Tibial nerve (tissue), 4 donors: ENCODE measurements around the gene RSPH1. TPM values are rescaled to one million over a fixed set of nuclear protein-coding genes. Genes with fewer than 3 reads are reported as not detected.

Experiments
- DNase-seq, 2 donors: peaks; one replicate each; pipeline ENCODE4 v3.0.0-alpha.2; 2019; ENCODE audit warnings: low spot score in 2 of 2
- H3K27ac ChIP-seq, 4 donors: fragments of 200-600 bp; sonication (generic) in 3 of 4; one replicate each; pipeline ENCODE4 v1.5.1; 2017 to 2019; ENCODE audit warnings: mild to moderate bottlenecking in 1 of 4
- H3K27me3 ChIP-seq, 2 donors: fragments of 200-600 bp; sonication (generic) in 1 of 2; one replicate each; pipeline versions ENCODE4 v1.5.1 to v1.6.0; 2017 to 2019
- H3K36me3 ChIP-seq, 3 donors: fragments of 200-600 bp; sonication (generic); one replicate each; pipeline ENCODE4 v1.5.1; 2018 to 2019
- H3K4me1 ChIP-seq, 4 donors: fragments of 200-600 bp; sonication (generic) in 3 of 4; one replicate each; pipeline ENCODE4 v1.5.1; 2017 to 2019
- H3K4me3 ChIP-seq, 4 donors: fragments of 200-600 bp; sonication (generic) in 3 of 4; one replicate each; pipeline ENCODE4 v1.5.1; 2017 to 2019; ENCODE audit warnings: mild to moderate bottlenecking in 1 of 4, moderate library complexity in 1 of 4
- H3K9me3 ChIP-seq, 4 donors: fragments of 200-600 bp; sonication (generic) in 3 of 4; one replicate each; pipeline ENCODE4 v1.5.1; 2017 to 2019
- CTCF ChIP-seq, 5 experiments: fragments of 200-600 bp in 3 of 5; fragments of 450-650 bp in 2 of 5; sonication (generic) in 3 of 5; IDR thresholded peaks; one replicate each; pipeline ENCODE4 v1.5.1; 2016 to 2019; ENCODE audit warnings: antibody characterized with exemption in 5 of 5, mild to moderate bottlenecking in 3 of 5, moderate library complexity in 2 of 5
- EP300 ChIP-seq, 2 donors: sonication (generic); formaldehyde crosslinking; IDR thresholded peaks; one replicate each; pipeline ENCODE4 v1.6.1; 2017; ENCODE audit warnings: antibody characterized with exemption in 2 of 2, mild to moderate bottlenecking in 1 of 2
- POLR2A ChIP-seq, 2 donors: fragments of 450-650 bp; IDR thresholded peaks; one replicate each; pipeline ENCODE4 v1.6.1; 2017; ENCODE audit warnings: antibody characterized with exemption in 2 of 2, mild to moderate bottlenecking in 2 of 2, moderate library complexity in 2 of 2
- WGBS, 2 donors: methylation state at CpG; one replicate each; pipeline ENCODE4 v1.1.5; 2018; 5-methylcytosine and 5-hydroxymethylcytosine counted together
- total RNA-seq, 4 donors: library from RNA; depleted of rRNA; stranded (reverse); fragments of >200 nt; gene quantifications; one replicate each; pipeline ENCODE4 v1.1.0, GENCODE V29; 2016

RSPH1 gene
- total RNA-seq, 4 donors from 2014 or later = 0.21 to 1.7 TPM; not detected in 2

GRCh38 chr21:42480736-42481135 is 15.3 kb downstream of the RSPH1 start:
- TF ChIP-seq POLR2A (IDR thresholded peaks at IDR 0.05) = no peak
- TF ChIP-seq EP300 (IDR thresholded peaks at IDR 0.05) = no peak
- TF ChIP-seq CTCF (IDR thresholded peaks at IDR 0.05) = no peak

GRCh38 chr21:42479582-42479981 is 16.4 kb downstream of the RSPH1 start:
- 61 to 68% methylated on average over 5 of the region's 5 CpGs for whole genome bisulfite sequencing, 2 donors
- no peaks in the 10 kb centered on the region for H3K4me1 ChIP-seq
- TF ChIP-seq CTCF (IDR thresholded peaks at IDR 0.05) (no peak), EP300 (IDR thresholded peaks at IDR 0.05) (no peak), POLR2A (IDR thresholded peaks at IDR 0.05) (no peak)
- no peak overlapping the region for H3K27ac ChIP-seq
- H3K27me3 ChIP-seq = no peaks in the 10 kb centered on the region
- no peaks in the 10 kb centered on the region for H3K36me3 ChIP-seq
- H3K9me3 ChIP-seq = no peaks in the 10 kb centered on the region
- DNase-seq = no peak
- H3K4me3 ChIP-seq = no peak overlapping the region

More at GRCh38 chr21:42480736-42481135, 15.3 kb downstream of the RSPH1 start:
- Histone ChIP-seq H3K4me1 (no peaks in the 10 kb centered on the region), H3K9me3 (no peaks in the 10 kb centered on the region), H3K27me3 (no peaks in the 10 kb centered on the region), H3K4me3 (no peak overlapping the region), H3K36me3 (no peaks in the 10 kb centered on the region), H3K27ac (no peak overlapping the region)
- 89 to 91% methylated on average over 10 of the region's 10 CpGs for WGBS, 2 donors
- no peak for DNase-seq

GRCh38 chr21:42478504-42478903 is 17.5 kb downstream of the RSPH1 start:
- WGBS, 2 donors = 74 to 75% methylated on average over 7 of the region's 7 CpGs
- Histone ChIP-seq H3K27ac (no peak overlapping the region), H3K4me3 (no peak overlapping the region), H3K36me3 (no peaks in the 10 kb centered on the region), H3K4me1 (no peaks in the 10 kb centered on the region), H3K27me3 (no peaks in the 10 kb centered on the region), H3K9me3 (no peaks in the 10 kb centered on the region)
- no peak for DNase-seq
- no peak for TF ChIP-seq POLR2A (IDR thresholded peaks at IDR 0.05)
- TF ChIP-seq CTCF (IDR thresholded peaks at IDR 0.05) = no peak
- TF ChIP-seq EP300 (IDR thresholded peaks at IDR 0.05) = no peak

DNA sequence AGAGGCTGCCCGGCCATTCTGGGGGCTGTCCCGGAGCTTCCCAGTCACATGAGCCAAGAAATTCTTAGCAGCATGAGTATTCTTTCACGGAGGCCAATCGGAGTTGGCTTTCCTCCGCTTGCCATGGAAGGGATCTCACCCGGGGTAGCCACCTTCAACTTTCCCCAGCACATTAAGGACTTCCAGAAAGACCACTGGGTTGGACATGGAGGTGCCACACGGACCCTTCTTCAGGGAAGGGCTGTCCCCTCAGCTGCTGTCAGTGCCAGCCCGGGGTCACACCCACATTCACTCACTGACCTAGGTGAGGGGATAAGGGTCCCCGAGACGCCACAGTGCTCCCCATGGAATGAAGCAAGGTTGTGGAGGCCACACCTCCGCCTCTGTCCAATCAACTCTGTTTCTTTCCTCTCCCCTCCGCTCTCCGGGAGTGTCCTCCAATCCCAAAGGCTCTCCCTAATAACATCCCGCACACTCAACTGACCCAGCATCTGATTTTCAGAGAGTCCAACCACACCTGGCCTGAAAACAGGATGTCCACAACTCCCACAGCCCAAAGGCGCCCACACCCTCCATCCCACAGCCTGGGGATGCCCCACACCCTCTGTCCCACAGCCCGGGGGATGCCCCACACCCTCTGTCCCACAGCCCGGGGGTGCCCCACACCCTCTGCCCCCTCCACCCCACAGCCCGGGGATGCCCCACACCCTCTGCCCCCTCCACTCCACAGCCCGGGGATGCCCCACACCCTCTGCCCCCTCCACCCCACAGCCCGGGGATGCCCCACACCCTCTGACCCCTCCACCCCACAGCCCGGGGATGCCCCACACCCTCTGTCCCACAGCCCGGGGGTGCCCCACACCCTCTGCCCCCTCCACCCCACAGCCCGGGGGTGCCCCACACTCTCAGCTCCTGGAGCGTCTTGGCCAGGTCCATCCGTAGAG is 19.4 kb downstream of the RSPH1 start:
- 81 to 82% methylated on average over 19 to 22 of the region's 25 CpGs for WGBS, 2 donors
- no peak for DNase-seq
- no peaks in the 10 kb centered on the region for H3K36me3 ChIP-seq

More for the DNA sequence above, 19.4 kb downstream of the RSPH1 start:
- Histone ChIP-seq H3K4me1 (no peaks in the 10 kb centered on the region), H3K27me3 (no peaks in the 10 kb centered on the region), H3K4me3 (no peak overlapping the region), H3K9me3 (no peaks in the 10 kb centered on the region), H3K27ac (no peak overlapping the region)
- TF ChIP-seq EP300 (IDR thresholded peaks at IDR 0.05) = no peak
- TF ChIP-seq CTCF (IDR thresholded peaks at IDR 0.05) = no peak
- TF ChIP-seq POLR2A (IDR thresholded peaks at IDR 0.05) = no peak
